ENCODE data around the gene CYP24A1.

The CYP24A1 gene

GRCh38 chr20:54116550-54117235 is 57.1 kb downstream of the CYP24A1 start:
- H3K27me3 ChIP-seq (replicated peaks), result no peaks in the 10 kb centered on the region
- in situ Hi-C loops (cut with HindIII; ENCODE audit: low pct_ligation_motif_present, low sequenced_read_pairs), result no loop called here
- H3K36me3 ChIP-seq (replicated peaks), result no peaks in the 10 kb centered on the region
- H3K4me3 ChIP-seq (ENCODE audit: low read depth, low read length), result no peak overlapping the region
- no peak for TF ChIP-seq CTCF (IDR thresholded peaks at IDR 0.05; ENCODE audit: low read depth, low read length, missing control alignments)
- H3K27ac ChIP-seq, result no peak overlapping the region
- no peak for DNase-seq

GRCh38 chr20:54115172-54115854 is 58.5 kb downstream of the CYP24A1 start:
- no peak for DNase-seq
- Histone ChIP-seq H3K36me3 (replicated peaks) (no peaks in the 10 kb centered on the region), H3K4me3 (ENCODE audit: low read depth, low read length) (no peak overlapping the region)

GRCh38 chr20:54114109-54114508 is 59.7 kb downstream of the CYP24A1 start:
- Histone ChIP-seq H3K4me3 (ENCODE audit: low read depth, low read length) (no peak overlapping the region), H3K27me3 (replicated peaks) (no peaks in the 10 kb centered on the region), H3K27ac (no peak overlapping the region), H3K36me3 (replicated peaks) (no peaks in the 10 kb centered on the region)
- in situ Hi-C loops (cut with HindIII; ENCODE audit: low pct_ligation_motif_present, low sequenced_read_pairs), result no loop called here
- DNase-seq, result no peak
- TF ChIP-seq CTCF (IDR thresholded peaks at IDR 0.05; ENCODE audit: low read depth, low read length, missing control alignments), result no peak

More at GRCh38 chr20:54115172-54115854, 58.5 kb downstream of the CYP24A1 start:
- TF ChIP-seq CTCF (IDR thresholded peaks at IDR 0.05; ENCODE audit: low read depth, low read length, missing control alignments), result no peak
- in situ Hi-C loops (cut with HindIII; ENCODE audit: low pct_ligation_motif_present, low sequenced_read_pairs), result no loop called here
- Histone ChIP-seq H3K27ac (no peak overlapping the region), H3K27me3 (replicated peaks) (no peaks in the 10 kb centered on the region)

- in situ Hi-C loops (cut with HindIII; ENCODE audit: low pct_ligation_motif_present, low sequenced_read_pairs), result no loop called here
- no peaks in the 10 kb centered on the region for H3K27me3 ChIP-seq (replicated peaks)
- H3K36me3 ChIP-seq (replicated peaks), result no peaks in the 10 kb centered on the region
Measured at GRCh38 chr20:54113566-54113965, 60.2 kb downstream of the CYP24A1 start.

GRCh38 chr20:54112221-54112884 is 61.4 kb downstream of the CYP24A1 start:
- in situ Hi-C loops (cut with HindIII; ENCODE audit: low pct_ligation_motif_present, low sequenced_read_pairs), result no loop called here
- Histone ChIP-seq H3K27me3 (replicated peaks) (no peaks in the 10 kb centered on the region), H3K4me3 (ENCODE audit: low read depth, low read length) (no peak overlapping the region), H3K27ac (no peak overlapping the region), H3K36me3 (replicated peaks) (no peaks in the 10 kb centered on the region)
- no peak for TF ChIP-seq CTCF (IDR thresholded peaks at IDR 0.05; ENCODE audit: low read depth, low read length, missing control alignments)
- no peak for DNase-seq

More at GRCh38 chr20:54113566-54113965, 60.2 kb downstream of the CYP24A1 start:
- DNase-seq, result no peak
- no peak overlapping the region for H3K4me3 ChIP-seq (ENCODE audit: low read depth, low read length)
- TF ChIP-seq CTCF (IDR thresholded peaks at IDR 0.05; ENCODE audit: low read depth, low read length, missing control alignments), result no peak
- H3K27ac ChIP-seq, result no peak overlapping the region

All from brain microvascular endothelial cell (primary cell).